CD14-positive monocyte (primary cell): ENCODE data around the gene C22orf23. TPM values are rescaled to one million over a fixed set of nuclear protein-coding genes. Genes with fewer than 3 reads are reported as not detected.

Source experiments
- DNase-seq, 3 donors: peaks; one replicate each; pipeline ENCODE4 v3.0.0-alpha.2; 2011 to 2022
- H2AFZ ChIP-seq: 2 replicates; pipeline ENCODE4 v1.6.0; 2012; ENCODE audit warnings: mild to moderate bottlenecking, low read depth, low read length, inconsistent platforms; ENCODE audit not compliant: insufficient read depth, poor library complexity, severe bottlenecking
- H3K27ac ChIP-seq, 2 donors: 1 replicate in 1 of 2; 2 replicates in 1 of 2; pipeline ENCODE4 v1.5.1; 2012 to 2013; ENCODE audit warnings: low read length in 2 of 2, control low read depth in 1 of 2, inconsistent platforms in 1 of 2, low read depth in 1 of 2, mild to moderate bottlenecking in 1 of 2
- H3K27me3 ChIP-seq, 2 donors: one replicate each; pipeline versions ENCODE4 v1.6.0 to v1.6.1; 2011 to 2013; ENCODE audit warnings: low read length in 2 of 2; ENCODE audit not compliant: control insufficient read depth in 2 of 2, insufficient read depth in 2 of 2
- H3K36me3 ChIP-seq, 2 donors: replicated peaks in 1 of 2; 1 replicate in 1 of 2; 2 replicates in 1 of 2; pipeline versions ENCODE4 v1.5.1 to v1.6.1; 2012 to 2013; ENCODE audit warnings: low read length in 2 of 2, control low read depth in 1 of 2, inconsistent platforms in 1 of 2, mild to moderate bottlenecking in 1 of 2; ENCODE audit not compliant: insufficient read depth in 2 of 2, control insufficient read depth in 1 of 2
- H3K4me1 ChIP-seq, 2 donors: 1 replicate in 1 of 2; 2 replicates in 1 of 2; pipeline versions ENCODE4 v1.5.1 to v1.6.1; 2012 to 2013; ENCODE audit warnings: low read length in 2 of 2, control low read depth in 1 of 2, inconsistent platforms in 1 of 2, mild to moderate bottlenecking in 1 of 2, moderate library complexity in 1 of 2; ENCODE audit not compliant: insufficient read depth in 2 of 2, control insufficient read depth in 1 of 2
- H3K4me2 ChIP-seq: replicated peaks from 2 replicates; pipeline ENCODE3; 2012; ENCODE audit warnings: low read length, moderate library complexity, mild to moderate bottlenecking; ENCODE audit not compliant: poor library complexity, severe bottlenecking; ENCODE audit errors: extremely low read depth
- H3K4me3 ChIP-seq, 3 experiments: fragments of 200-600 bp in 1 of 3; sonication (generic) in 1 of 3; replicated peaks in 1 of 3; 1 replicate in 2 of 3; 2 replicates in 1 of 3; pipeline ENCODE4 v1.5.1; 2011 to 2013; ENCODE audit warnings: low read length in 3 of 3, mild to moderate bottlenecking in 3 of 3, control low read depth in 2 of 3, low read depth in 2 of 3, inconsistent platforms in 1 of 3, moderate library complexity in 1 of 3
- H3K79me2 ChIP-seq: 2 replicates; pipeline ENCODE4 v1.6.0; 2012; ENCODE audit warnings: mild to moderate bottlenecking, control low read depth, inconsistent platforms, low read length, moderate library complexity; ENCODE audit not compliant: insufficient read depth
- H3K9ac ChIP-seq: 2 replicates; pipeline ENCODE4 v1.6.0; 2017; ENCODE audit warnings: low read length, mild to moderate bottlenecking; ENCODE audit not compliant: insufficient read depth, poor library complexity, severe bottlenecking
- H3K9me3 ChIP-seq, 2 donors: replicated peaks in 1 of 2; 1 replicate in 1 of 2; 2 replicates in 1 of 2; pipeline versions ENCODE4 v1.5.1 to v1.6.1; 2012 to 2013; ENCODE audit warnings: low read length in 2 of 2, control low read depth in 1 of 2; ENCODE audit not compliant: control insufficient read depth in 1 of 2, insufficient read depth in 1 of 2
- H4K20me1 ChIP-seq: 2 replicates; pipeline ENCODE4 v1.6.0; 2012; ENCODE audit warnings: mild to moderate bottlenecking, low read length, control low read depth, moderate library complexity; ENCODE audit not compliant: insufficient read depth
- H3K27ac Mint-ChIP-seq, 7 donors: one replicate each; pipeline ENCODE4 v1.8.0; 2020; ENCODE audit warnings: mild to moderate bottlenecking in 7 of 7, mixed read lengths in 7 of 7, moderate library complexity in 6 of 7, inconsistent platforms in 2 of 7
- H3K27me3 Mint-ChIP-seq, 3 donors: one replicate each; pipeline ENCODE4 v1.8.0; 2021 to 2022; ENCODE audit warnings: low read depth in 3 of 3, mild to moderate bottlenecking in 3 of 3, mixed read lengths in 3 of 3, moderate library complexity in 3 of 3, inconsistent platforms in 1 of 3
- H3K36me3 Mint-ChIP-seq, 2 donors: one replicate each; pipeline ENCODE4 v1.8.0; 2020; ENCODE audit warnings: mixed read lengths in 2 of 2, inconsistent platforms in 1 of 2, mild to moderate bottlenecking in 1 of 2
- H3K4me1 Mint-ChIP-seq: one replicate; pipeline ENCODE4 v1.8.0; 2020; ENCODE audit warnings: mild to moderate bottlenecking, mixed read lengths
- H3K4me3 Mint-ChIP-seq, 2 donors: one replicate each; pipeline ENCODE4 v1.8.0; 2020; ENCODE audit warnings: mild to moderate bottlenecking in 2 of 2, mixed read lengths in 2 of 2, moderate library complexity in 1 of 2
- H3K9me3 Mint-ChIP-seq, 7 donors: one replicate each; pipeline ENCODE4 v1.8.0; 2020 to 2022; ENCODE audit warnings: mixed read lengths in 7 of 7, mild to moderate bottlenecking in 6 of 7, moderate library complexity in 6 of 7, inconsistent platforms in 2 of 7
- WGBS: methylation state at CpG from one replicate; pipeline ENCODE4 v1.1.5; 2013; ENCODE audit warnings: missing lambda C conversion rate; ENCODE audit not compliant: insufficient coverage; 5-methylcytosine and 5-hydroxymethylcytosine counted together
- intact Hi-C, 2 donors: fragments of 100-400 bp; cut with micrococcal nuclease; formaldehyde crosslinking; loops; one replicate each; pipeline versions ENCODE4 v1.15.0 to v1.15.1; 2023
- polyA minus RNA-seq: library from RNA; depleted of rRNA, polyadenylated mRNA; stranded (reverse); fragments of >200 nt; gene quantifications from 2 replicates; pipeline ENCODE4 v1.2.3, GENCODE V29; 2012
- polyA plus RNA-seq, 3 donors: library from polyadenylated mRNA; depleted of rRNA in 1 of 3; unstranded in 2 of 3; stranded (reverse) in 1 of 3; fragments of 300-500 nt in 2 of 3; fragments of >200 nt in 1 of 3; fragmentation: Illumina TruSeq in 2 of 3; gene quantifications; 1 replicate in 2 of 3; 2 replicates in 1 of 3; pipeline ENCODE4 v1.2.3, GENCODE V29; 2012 to 2021
- total RNA-seq, 12 experiments: library from RNA in 1 of 12; stranded (reverse) in 1 of 12; fragments of 120-200 nt in 1 of 12; gene quantifications; one replicate each; pipeline ENCODE4 v1.2.4 and lab custom pipeline; 2013 to 2026; ENCODE audit warnings: mixed read lengths in 6 of 12, inconsistent platforms in 1 of 12
- TF ChIP-seq, protein P1 (sequence below): fragments of 200-600 bp; IDR thresholded peaks from one replicate; pipeline ENCODE4 v1.8.0; 2022; ENCODE audit warnings: antibody characterized with exemption, mild to moderate bottlenecking

Gene C22orf23
- total RNA-seq (2013), result not detected
- polyA plus RNA-seq, result not detected
- polyA minus RNA-seq, result not detected in 2 replicates
- 0 to 0.58 (median 0.04) reads per million in 11 experiments for total RNA-seq (lab: John Stamatoyannopoulos, UW)

DNA sequence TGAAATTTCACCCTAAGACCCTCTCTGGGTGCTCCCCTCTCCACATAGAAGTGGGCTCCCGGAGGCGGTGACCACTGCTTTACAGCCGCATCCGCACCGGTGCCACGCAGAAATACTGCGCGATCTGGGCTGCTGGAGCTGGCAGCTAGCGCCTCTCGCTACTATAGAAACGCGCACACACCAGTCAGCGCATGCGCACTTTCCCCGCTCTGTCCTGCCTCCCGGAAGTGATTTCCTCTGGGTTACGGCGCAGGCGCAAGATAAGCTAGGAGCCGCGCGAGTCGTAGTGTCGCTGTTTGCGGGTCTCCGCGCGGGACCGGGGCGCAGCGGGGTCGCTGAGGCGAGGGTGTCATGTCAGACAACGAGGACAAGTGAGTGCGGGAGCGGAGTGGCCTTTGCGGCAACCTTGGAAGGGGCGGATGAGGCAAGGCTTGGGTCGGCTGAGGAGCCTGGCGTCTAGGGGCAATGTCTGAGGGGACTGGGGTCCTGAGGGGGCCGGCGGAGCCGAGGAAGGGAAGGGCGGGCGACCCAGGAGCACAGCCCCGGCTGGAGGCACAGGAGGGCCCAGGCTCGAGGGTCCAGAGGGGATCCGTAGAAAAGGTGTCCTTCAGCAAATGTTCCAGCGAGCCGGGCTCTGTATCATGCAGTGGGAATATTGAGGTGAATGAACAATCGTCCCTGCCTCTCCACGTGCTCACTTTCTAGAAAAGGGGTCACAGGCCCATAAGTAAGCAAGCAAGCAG, at the start of gene C22orf23, which contains the start of gene POLR2F:
Gene C22orf23, minus strand, starts transcription at position 165 of the 743 bp plus-strand sequence. CDS start 452 bp downstream, outside the sequence.
Gene POLR2F, plus strand, starts transcription at position 263 of the 743 bp plus-strand sequence. Its CDS starts 89 bp downstream, at position 352.
- Mint-ChIP-seq H3K9me3 (peaks cover 0 to 2% (median 0%) of the 10 kb centered on the region in 7 donors), H3K4me1 (peaks cover 26% of the 10 kb centered on the region), H3K27ac (peak within 1 kb of the TSS; percentile 92 to 99 (median 96)), H3K27me3 (peaks cover 16 to 24% (median 21%) of the 10 kb centered on the region in 3 donors), H3K36me3 (peaks cover 22 to 25% of the 10 kb centered on the region in 2 donors), H3K4me3 (peak within 1 kb of the TSS; percentile 94 to 100)
- no peaks in the 10 kb centered on the region for H4K20me1 ChIP-seq
- peaks cover 16% of the 10 kb centered on the region for H3K79me2 ChIP-seq
- H3K36me3 ChIP-seq, result peaks cover 18 to 23% of the 10 kb centered on the region in 2 donors
- peak within 1 kb of the TSS; percentile 97 for H2AFZ ChIP-seq
- intact Hi-C loops, result loop anchor here (5.0 to 10.0 kb wide), 2 partner anchors 46 to 371 kb away; partner anchors contain the start of gene MICALL1 (in 1 of the 2)
- under 1% methylated on average over 49 of the region's 52 CpGs for WGBS
- H3K27ac ChIP-seq, result peak within 1 kb of the TSS; percentile 35 to 87
- peak within 1 kb of the TSS; percentile 63 to 100 (median 95) for H3K4me3 ChIP-seq
- H3K4me1 ChIP-seq, result peaks cover 22 to 23% of the 10 kb centered on the region in 2 donors
- TF ChIP-seq, protein P1, sequence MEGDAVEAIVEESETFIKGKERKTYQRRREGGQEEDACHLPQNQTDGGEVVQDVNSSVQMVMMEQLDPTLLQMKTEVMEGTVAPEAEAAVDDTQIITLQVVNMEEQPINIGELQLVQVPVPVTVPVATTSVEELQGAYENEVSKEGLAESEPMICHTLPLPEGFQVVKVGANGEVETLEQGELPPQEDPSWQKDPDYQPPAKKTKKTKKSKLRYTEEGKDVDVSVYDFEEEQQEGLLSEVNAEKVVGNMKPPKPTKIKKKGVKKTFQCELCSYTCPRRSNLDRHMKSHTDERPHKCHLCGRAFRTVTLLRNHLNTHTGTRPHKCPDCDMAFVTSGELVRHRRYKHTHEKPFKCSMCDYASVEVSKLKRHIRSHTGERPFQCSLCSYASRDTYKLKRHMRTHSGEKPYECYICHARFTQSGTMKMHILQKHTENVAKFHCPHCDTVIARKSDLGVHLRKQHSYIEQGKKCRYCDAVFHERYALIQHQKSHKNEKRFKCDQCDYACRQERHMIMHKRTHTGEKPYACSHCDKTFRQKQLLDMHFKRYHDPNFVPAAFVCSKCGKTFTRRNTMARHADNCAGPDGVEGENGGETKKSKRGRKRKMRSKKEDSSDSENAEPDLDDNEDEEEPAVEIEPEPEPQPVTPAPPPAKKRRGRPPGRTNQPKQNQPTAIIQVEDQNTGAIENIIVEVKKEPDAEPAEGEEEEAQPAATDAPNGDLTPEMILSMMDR, result no peak
- no peaks in the 10 kb centered on the region for H3K9me3 ChIP-seq
- H3K4me2 ChIP-seq, result peak within 1 kb of the TSS; percentile 91
- DNase-seq, result peak; percentile 93 to 99 (median 94)
- peak within 1 kb of the TSS; percentile 91 for H3K9ac ChIP-seq
- H3K27me3 ChIP-seq, result peaks cover 9 to 14% of the 10 kb centered on the region in 2 donors

DNA sequence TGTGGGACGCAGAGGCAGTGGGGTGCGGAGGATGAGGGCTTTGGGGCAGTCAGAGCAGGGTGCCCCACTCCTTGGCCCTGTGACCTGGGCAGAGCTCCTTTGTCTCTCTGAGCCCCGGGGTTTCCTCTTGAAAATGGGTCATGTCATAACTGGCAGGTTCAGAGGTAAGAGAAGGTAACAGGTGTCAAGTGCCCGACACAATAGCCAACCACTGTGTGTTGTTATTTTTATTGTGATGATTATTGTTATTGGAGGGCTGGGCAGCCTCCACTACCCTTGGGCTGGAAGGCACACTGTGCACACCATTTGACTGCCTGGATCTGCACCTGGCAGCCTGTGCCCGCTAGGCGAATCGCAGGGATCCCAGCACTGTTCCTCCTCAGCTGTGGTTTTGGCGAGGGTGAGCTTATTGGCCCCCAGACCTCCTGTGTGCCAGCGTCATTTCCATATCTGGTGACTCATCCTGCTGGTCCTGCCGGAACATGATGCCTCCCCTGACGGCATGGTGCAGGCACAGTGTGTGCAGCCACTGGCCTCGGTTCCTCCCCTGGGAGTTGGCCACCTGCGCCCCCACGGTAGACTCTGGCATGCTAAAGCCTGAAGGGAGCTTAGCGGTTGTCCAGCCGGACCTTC, 46.4 kb upstream of the C22orf23 start:
- no peaks in the 10 kb centered on the region for H3K36me3 Mint-ChIP-seq
- Histone ChIP-seq H3K36me3 (no peaks in the 10 kb centered on the region), H3K79me2 (no peaks in the 10 kb centered on the region), H3K4me2 (no peak overlapping the region), H3K27me3 (no peaks in the 10 kb centered on the region), H3K4me1 (no peaks in the 10 kb centered on the region), H4K20me1 (no peaks in the 10 kb centered on the region), H3K9me3 (no peaks in the 10 kb centered on the region), H3K4me3 (no peak overlapping the region), H3K27ac (no peak overlapping the region), H3K9ac (no peak overlapping the region), H2AFZ (no peak overlapping the region)
- WGBS, result 52% methylated on average over 16 of the region's 16 CpGs
- H3K4me3 Mint-ChIP-seq, result no peak overlapping the region
- H3K4me1 Mint-ChIP-seq, result peaks cover 11% of the 10 kb centered on the region
- TF ChIP-seq, protein P1, result no peak
- peaks cover 2 to 4% (median 2%) of the 10 kb centered on the region in 3 donors for H3K27me3 Mint-ChIP-seq
- intact Hi-C loops, result no loop called here
- DNase-seq, result peak; percentile 9 to 59 (median 14)
- no peaks in the 10 kb centered on the region for H3K9me3 Mint-ChIP-seq
- H3K27ac Mint-ChIP-seq, result peak overlapping the region in 1 of 7 donors; percentile 47
